PC-3 (cell line): ENCODE results near the gene PRKCE. TPM values are rescaled to one million over a fixed set of nuclear protein-coding genes. Genes with fewer than 3 reads are reported as not detected.

Source experiments
- ATAC-seq: fragments of 200-7000 bp; cut with Tn5 transposase; 2 replicates; pipeline ENCODE4 v1.9.1; 2020; ENCODE audit warnings: mild to moderate bottlenecking, moderate library complexity
- BruUV-seq: library from RNA; stranded (reverse); fragments of 400-500 nt; replicated peaks from 2 replicates; lab custom pipeline; 2021; lab: Mats Ljungman, UMichigan
- CTCF ChIA-PET: fragments of 300-600 bp; sonication (Branson Sonifier 250); formaldehyde crosslinking; loops from one replicate; lab custom pipeline; 2022; ENCODE audit warnings: antibody characterized with exemption; lab: Charles Lee
- POLR2A ChIA-PET: fragments of 300-600 bp; sonication (Branson Sonifier 250); formaldehyde crosslinking; loops from one replicate; lab custom pipeline; 2022; ENCODE audit warnings: antibody characterized with exemption; ENCODE audit not compliant: unreplicated experiment; lab: Charles Lee
- DNase-seq: peaks from one replicate; pipeline ENCODE4 v3.0.0-alpha.2; 2015
- H2AFZ ChIP-seq: fragments of 300-600 bp; sonication (generic); 2 replicates; pipeline ENCODE4 v1.6.0; 2016; ENCODE audit warnings: antibody characterized with exemption, low read length
- H3F3A ChIP-seq: fragments of 300-600 bp; sonication (generic); one replicate; pipeline ENCODE4 v1.6.0; 2017; ENCODE audit warnings: antibody characterized with exemption, low read length, control low read depth, mild to moderate bottlenecking; ENCODE audit not compliant: unreplicated experiment
- H3K27ac ChIP-seq: fragments of 300-600 bp; sonication (generic); 2 replicates; pipeline ENCODE4 v1.5.1; 2016; ENCODE audit warnings: mild to moderate bottlenecking, low read length
- H3K27me3 ChIP-seq: fragments of 300-600 bp; sonication (generic); 2 replicates; pipeline ENCODE4 v1.6.1; 2016; ENCODE audit warnings: low read length, mixed read lengths
- H3K36me3 ChIP-seq: fragments of 300-600 bp; sonication (generic); 2 replicates; pipeline ENCODE4 v1.6.1; 2016; ENCODE audit warnings: low read depth, mixed run types, low read length, mixed read lengths
- H3K4me1 ChIP-seq: fragments of 300-600 bp; sonication (generic); 2 replicates; pipeline ENCODE4 v1.5.1; 2016; ENCODE audit warnings: low read length; ENCODE audit not compliant: insufficient read depth
- H3K4me2 ChIP-seq: fragments of 300-600 bp; sonication (generic); 2 replicates; pipeline ENCODE4 v1.6.0; 2016; ENCODE audit warnings: low read length
- H3K4me3 ChIP-seq: fragments of 300-600 bp; sonication (generic); 2 replicates; pipeline ENCODE4 v1.5.1; 2016; ENCODE audit warnings: mild to moderate bottlenecking, low read length, mixed read lengths
- H3K79me2 ChIP-seq: fragments of 300-600 bp; sonication (generic); 2 replicates; pipeline ENCODE4 v1.6.1; 2017; ENCODE audit warnings: low read length, mixed read lengths
- H3K9ac ChIP-seq: fragments of 300-600 bp; sonication (generic); 2 replicates; pipeline ENCODE4 v1.6.0; 2016; ENCODE audit warnings: mild to moderate bottlenecking, low read length
- H3K9me2 ChIP-seq: fragments of 300-600 bp; sonication (generic); replicated peaks from 2 replicates; pipeline ENCODE4 v1.6.1; 2016; ENCODE audit warnings: mixed run types, low read length, mixed read lengths
- H3K9me3 ChIP-seq: fragments of 300-600 bp; sonication (generic); 2 replicates; pipeline ENCODE4 v1.6.1; 2016; ENCODE audit warnings: low read length, mixed read lengths
- H4K20me1 ChIP-seq: fragments of 300-600 bp; sonication (generic); 2 replicates; pipeline ENCODE4 v1.6.1; 2016; ENCODE audit warnings: low read length, mixed read lengths
- EZH2 ChIP-seq: fragments of 300-600 bp; sonication (generic); IDR thresholded peaks from one replicate; pipeline ENCODE4 v1.6.1; 2017; ENCODE audit warnings: antibody characterized with exemption, mild to moderate bottlenecking, low read length; ENCODE audit not compliant: unreplicated experiment
- EZH2phosphoT487 ChIP-seq: fragments of 300-600 bp; sonication (generic); IDR thresholded peaks from 2 replicates; pipeline ENCODE4 v1.6.1; 2018; ENCODE audit warnings: mild to moderate bottlenecking, antibody characterized with exemption, low read length, borderline replicate concordance
- intact Hi-C: fragments of 100-400 bp; cut with micrococcal nuclease; formaldehyde crosslinking; loops from 2 replicates; pipeline ENCODE4 v1.9.0; 2023
- total RNA-seq: library from RNA; depleted of rRNA; stranded (reverse); fragments of >200 nt; gene quantifications from 2 replicates; pipeline ENCODE4 v1.2.3, GENCODE V29; 2014
- TF ChIP-seq, protein P1 (sequence below): fragments of 300-600 bp; sonication (generic); conservative IDR thresholded peaks from 2 replicates; pipeline ENCODE4 v1.5.1; 2017; ENCODE audit warnings: antibody characterized with exemption, low read depth, mild to moderate bottlenecking, low read length

The PRKCE gene
- total RNA-seq, 1 experiment from 2014 or later: 7.0 TPM

DNA sequence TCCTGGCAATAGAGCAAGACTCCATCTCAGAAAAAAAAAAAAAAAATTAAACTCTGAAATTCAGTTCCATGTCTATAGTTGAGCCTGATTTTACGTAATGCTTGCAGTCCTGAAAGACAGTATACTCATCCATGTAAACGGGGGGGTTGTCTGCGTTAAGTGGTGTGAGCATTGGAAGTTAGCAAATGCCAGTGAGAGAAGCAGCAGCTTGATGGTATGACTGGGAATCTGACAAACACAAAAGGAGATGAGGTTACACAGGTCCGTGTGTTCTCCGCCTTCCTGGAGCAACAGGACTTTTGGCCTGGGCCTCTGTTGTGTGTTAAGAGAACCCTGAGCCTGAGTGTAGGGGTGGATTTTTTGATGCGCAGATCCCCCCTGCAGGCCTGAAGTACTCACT lies 82.9 kb downstream of the PRKCE start:
- intact Hi-C loops: no loop called here
- ChIA-PET POLR2A (no interaction called here), CTCF (interaction anchor here (0.7 kb wide), 1 partner anchor 857 kb away, joined by 8 read pairs; no protein-coding TSS in a partner anchor)
- H4K20me1 ChIP-seq: no peaks in the 10 kb centered on the region
- no peak overlapping the region for H3K4me3 ChIP-seq
- H3K9me3 ChIP-seq: no peaks in the 10 kb centered on the region
- H3K9me2 ChIP-seq: no peaks in the 10 kb centered on the region
- H3K27ac ChIP-seq: no peak overlapping the region
- DNase-seq (no peak), ATAC-seq (no peak)
- no TSS peak for BruUV-seq
- H3K4me2 ChIP-seq: no peak overlapping the region
- H2AFZ ChIP-seq: no peak overlapping the region
- no peaks in the 10 kb centered on the region for H3K4me1 ChIP-seq
- TF ChIP-seq EZH2: no peak
- TF ChIP-seq, protein P1, sequence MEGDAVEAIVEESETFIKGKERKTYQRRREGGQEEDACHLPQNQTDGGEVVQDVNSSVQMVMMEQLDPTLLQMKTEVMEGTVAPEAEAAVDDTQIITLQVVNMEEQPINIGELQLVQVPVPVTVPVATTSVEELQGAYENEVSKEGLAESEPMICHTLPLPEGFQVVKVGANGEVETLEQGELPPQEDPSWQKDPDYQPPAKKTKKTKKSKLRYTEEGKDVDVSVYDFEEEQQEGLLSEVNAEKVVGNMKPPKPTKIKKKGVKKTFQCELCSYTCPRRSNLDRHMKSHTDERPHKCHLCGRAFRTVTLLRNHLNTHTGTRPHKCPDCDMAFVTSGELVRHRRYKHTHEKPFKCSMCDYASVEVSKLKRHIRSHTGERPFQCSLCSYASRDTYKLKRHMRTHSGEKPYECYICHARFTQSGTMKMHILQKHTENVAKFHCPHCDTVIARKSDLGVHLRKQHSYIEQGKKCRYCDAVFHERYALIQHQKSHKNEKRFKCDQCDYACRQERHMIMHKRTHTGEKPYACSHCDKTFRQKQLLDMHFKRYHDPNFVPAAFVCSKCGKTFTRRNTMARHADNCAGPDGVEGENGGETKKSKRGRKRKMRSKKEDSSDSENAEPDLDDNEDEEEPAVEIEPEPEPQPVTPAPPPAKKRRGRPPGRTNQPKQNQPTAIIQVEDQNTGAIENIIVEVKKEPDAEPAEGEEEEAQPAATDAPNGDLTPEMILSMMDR: no peak
- no peaks in the 10 kb centered on the region for H3K36me3 ChIP-seq
- H3K27me3 ChIP-seq: no peaks in the 10 kb centered on the region
- no peaks in the 10 kb centered on the region for H3K79me2 ChIP-seq
- no peaks in the 10 kb centered on the region for H3F3A ChIP-seq
- no peak overlapping the region for H3K9ac ChIP-seq

DNA sequence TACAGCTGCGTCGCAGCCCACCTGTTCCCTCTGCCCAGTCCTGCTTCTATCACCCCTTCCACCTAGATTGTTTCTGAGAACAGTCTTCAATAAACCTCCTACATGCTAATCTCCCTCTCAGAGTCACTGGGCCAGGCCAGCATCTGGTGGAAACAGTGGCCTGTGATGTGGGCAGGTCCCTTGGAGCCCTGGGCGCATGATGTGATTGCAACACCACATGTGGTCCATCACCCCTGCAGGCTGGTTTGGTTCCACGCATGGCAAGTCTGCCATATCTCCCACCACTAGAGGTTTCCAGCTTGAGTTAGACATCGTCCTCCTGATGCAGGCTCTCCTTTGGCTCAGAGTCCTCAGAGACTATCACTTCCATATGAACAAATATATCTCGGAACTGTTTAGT lies 83.5 kb downstream of the PRKCE start:
- Histone ChIP-seq H3K9ac (no peak overlapping the region), H3K36me3 (no peaks in the 10 kb centered on the region), H3K9me2 (no peaks in the 10 kb centered on the region), H4K20me1 (no peaks in the 10 kb centered on the region), H3K27ac (no peak overlapping the region), H3K4me3 (no peak overlapping the region), H2AFZ (no peak overlapping the region), H3K4me1 (no peaks in the 10 kb centered on the region), H3K9me3 (no peaks in the 10 kb centered on the region), H3K79me2 (no peaks in the 10 kb centered on the region), H3K27me3 (no peaks in the 10 kb centered on the region), H3K4me2 (no peak overlapping the region), H3F3A (no peaks in the 10 kb centered on the region)
- DNase-seq: no peak
- ChIA-PET POLR2A (no interaction called here), CTCF (no interaction called here)
- TF ChIP-seq, protein P1: no peak
- TF ChIP-seq EZH2: no peak
- no peak for TF ChIP-seq EZH2phosphoT487
- intact Hi-C loops: no loop called here
- BruUV-seq: no TSS peak
- ATAC-seq: no peak

DNA sequence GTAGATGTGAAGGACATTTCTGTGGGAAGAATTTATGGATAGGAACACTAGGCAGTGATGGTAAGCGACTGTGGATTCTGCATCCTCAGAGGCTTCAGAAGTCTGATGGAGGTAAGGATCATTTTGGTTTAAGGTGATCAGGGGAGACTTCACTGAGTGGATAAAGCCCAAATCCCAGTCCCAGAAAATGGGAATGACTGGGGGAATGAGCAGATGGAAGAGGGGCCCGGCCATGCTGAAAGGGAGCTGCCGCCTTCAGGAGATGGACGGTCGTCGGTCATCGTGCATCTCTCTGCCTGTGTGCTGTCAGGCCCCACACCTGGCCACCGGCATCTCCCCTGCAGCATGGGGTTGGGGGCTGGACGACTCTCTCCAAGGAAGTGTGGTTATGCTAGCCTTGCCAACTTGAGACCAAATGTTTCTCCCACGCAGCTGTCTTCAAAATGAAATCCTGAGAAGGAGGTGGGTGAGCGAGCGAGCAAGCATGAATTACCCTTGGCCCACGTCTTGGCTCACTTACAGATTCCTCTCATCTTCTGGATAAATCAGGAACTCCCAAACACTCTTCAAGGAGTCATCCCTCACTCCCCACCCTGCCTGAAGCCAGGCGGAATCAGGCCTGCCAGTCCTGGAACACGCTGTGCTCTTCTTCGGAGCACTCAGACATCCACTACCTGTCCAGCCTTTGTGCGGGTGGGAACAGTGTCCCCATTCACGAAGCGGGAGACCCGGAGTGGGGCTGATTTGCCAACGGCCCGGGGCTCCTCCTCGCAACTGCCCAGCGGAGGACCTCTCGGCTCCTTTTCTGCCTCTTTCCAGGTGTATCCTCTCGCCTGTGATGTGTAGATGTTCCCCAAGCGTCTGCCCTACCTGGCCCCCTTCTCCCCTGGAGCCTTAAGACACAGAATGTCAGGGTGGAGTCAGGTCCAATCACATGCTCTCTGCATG lies 85.6 kb downstream of the PRKCE start:
- ChIA-PET CTCF (no interaction called here), POLR2A (no interaction called here)
- Histone ChIP-seq H3K9me2 (no peaks in the 10 kb centered on the region), H3K4me2 (no peak overlapping the region), H3K27me3 (no peaks in the 10 kb centered on the region), H4K20me1 (no peaks in the 10 kb centered on the region), H3K36me3 (no peaks in the 10 kb centered on the region), H3K4me1 (no peaks in the 10 kb centered on the region), H3K9me3 (no peaks in the 10 kb centered on the region), H3F3A (no peaks in the 10 kb centered on the region), H3K9ac (no peak overlapping the region), H3K79me2 (no peaks in the 10 kb centered on the region), H3K27ac (no peak overlapping the region), H2AFZ (no peak overlapping the region), H3K4me3 (no peak overlapping the region)
- TF ChIP-seq EZH2 (no peak), EZH2phosphoT487 (no peak)
- TF ChIP-seq, protein P1: no peak
- intact Hi-C loops: no loop called here
- no TSS peak for BruUV-seq
- ATAC-seq (no peak), DNase-seq (no peak)
